MM.1S (cell line): ENCODE measurements around the gene GFRA1.

ENCODE experiments used
- DNase-seq: peaks from one replicate; pipeline ENCODE4 v3.0.0-alpha.2; 2015
- H2AFZ ChIP-seq: fragments of 300-600 bp; sonication (generic); 2 replicates; pipeline ENCODE4 v1.6.0; 2016; ENCODE audit warnings: antibody characterized with exemption, low read length
- H3F3A ChIP-seq: fragments of 300-600 bp; sonication (generic); 2 replicates; pipeline ENCODE4 v1.6.1; 2016; ENCODE audit warnings: mild to moderate bottlenecking, antibody characterized with exemption, low read length, moderate library complexity, mixed read lengths; ENCODE audit not compliant: insufficient read depth
- H3K27ac ChIP-seq: fragments of 300-600 bp; sonication (generic); 2 replicates; pipeline ENCODE4 v1.5.1; 2016; ENCODE audit warnings: mild to moderate bottlenecking, low read length
- H3K27me3 ChIP-seq: fragments of 300-600 bp; sonication (generic); replicated peaks from 2 replicates; pipeline ENCODE4 v1.6.0; 2016; ENCODE audit warnings: low read length; ENCODE audit not compliant: insufficient read depth
- H3K36me3 ChIP-seq: fragments of 300-600 bp; sonication (generic); replicated peaks from 2 replicates; pipeline ENCODE4 v1.6.1; 2016; ENCODE audit warnings: mild to moderate bottlenecking, low read length, mixed read lengths; ENCODE audit not compliant: insufficient read depth
- H3K4me1 ChIP-seq: fragments of 300-600 bp; sonication (generic); 2 replicates; pipeline ENCODE4 v1.6.1; 2016; ENCODE audit warnings: low read length, mixed read lengths
- H3K4me2 ChIP-seq: fragments of 300-600 bp; sonication (generic); 2 replicates; pipeline ENCODE4 v1.6.0; 2016; ENCODE audit warnings: low read depth, low read length
- H3K4me3 ChIP-seq: fragments of 300-600 bp; sonication (generic); 2 replicates; pipeline ENCODE4 v1.5.1; 2016; ENCODE audit warnings: low read length, mixed read lengths
- H3K79me2 ChIP-seq: fragments of 300-600 bp; sonication (generic); 2 replicates; pipeline ENCODE4 v1.6.1; 2016; ENCODE audit warnings: mixed run types, low read length, mixed read lengths
- H3K9ac ChIP-seq: fragments of 300-600 bp; sonication (generic); 2 replicates; pipeline ENCODE4 v1.6.1; 2016; ENCODE audit warnings: low read length, mixed read lengths
- H3K9me2 ChIP-seq: fragments of 300-600 bp; sonication (generic); replicated peaks from 2 replicates; pipeline ENCODE4 v1.6.1; 2016; ENCODE audit warnings: mild to moderate bottlenecking, low read length, mixed read lengths; ENCODE audit not compliant: insufficient read depth
- H3K9me3 ChIP-seq: fragments of 300-600 bp; sonication (generic); replicated peaks from 2 replicates; pipeline ENCODE4 v1.6.1; 2016; ENCODE audit warnings: mild to moderate bottlenecking, low read length, mixed read lengths; ENCODE audit not compliant: insufficient read depth
- H4K20me1 ChIP-seq: fragments of 300-600 bp; sonication (generic); 2 replicates; pipeline ENCODE4 v1.6.1; 2016; ENCODE audit warnings: mild to moderate bottlenecking, low read length, moderate library complexity, mixed read lengths; ENCODE audit not compliant: insufficient read depth
- CTCF ChIP-seq: fragments of 300-600 bp; sonication (generic); IDR thresholded peaks from 2 replicates; pipeline ENCODE4 v1.5.1; 2016; ENCODE audit warnings: antibody characterized with exemption, low read length, mixed read lengths
- EZH2 ChIP-seq: fragments of 300-600 bp; sonication (generic); optimal IDR thresholded peaks from 2 replicates; pipeline ENCODE3; 2017; ENCODE audit warnings: low read depth, mild to moderate bottlenecking, antibody characterized with exemption, low read length, mixed read lengths
- EZH2phosphoT487 ChIP-seq: fragments of 300-600 bp; sonication (generic); IDR thresholded peaks from 2 replicates; pipeline ENCODE4 v1.6.1; 2018; ENCODE audit warnings: antibody characterized with exemption, low read length

Gene GFRA1

GRCh38 chr10:116265686-116266085 is 7.3 kb downstream of the GFRA1 start:
- Histone ChIP-seq H3K27me3 (no peaks in the 10 kb centered on the region), H4K20me1 (no peaks in the 10 kb centered on the region), H3K4me3 (no peak overlapping the region)

GRCh38 chr10:116263870-116264655 is 8.9 kb downstream of the GFRA1 start:
- no peak overlapping the region for H3K27ac ChIP-seq

More at GRCh38 chr10:116265686-116266085, 7.3 kb downstream of the GFRA1 start:
- H3K9me3 ChIP-seq, result no peaks in the 10 kb centered on the region
- H3K27ac ChIP-seq, result no peak overlapping the region
- DNase-seq, result no peak
- H3K4me1 ChIP-seq, result no peaks in the 10 kb centered on the region
- H3K79me2 ChIP-seq, result no peaks in the 10 kb centered on the region
- H3K9me2 ChIP-seq, result no peaks in the 10 kb centered on the region
- H3K9ac ChIP-seq, result no peak overlapping the region
- TF ChIP-seq CTCF, result no peak
- TF ChIP-seq EZH2phosphoT487, result no peak
- no peak for TF ChIP-seq EZH2
- no peaks in the 10 kb centered on the region for H3K36me3 ChIP-seq
- H3K4me2 ChIP-seq, result no peak overlapping the region
- no peaks in the 10 kb centered on the region for H3F3A ChIP-seq
- no peak overlapping the region for H2AFZ ChIP-seq

GRCh38 chr10:116262678-116263077 is 10.3 kb downstream of the GFRA1 start:
- H2AFZ ChIP-seq, result no peak overlapping the region
- H3K27me3 ChIP-seq, result no peaks in the 10 kb centered on the region
- no peak overlapping the region for H3K4me2 ChIP-seq
- H3K36me3 ChIP-seq, result no peaks in the 10 kb centered on the region
- TF ChIP-seq EZH2 (no peak), CTCF (no peak), EZH2phosphoT487 (no peak)
- no peaks in the 10 kb centered on the region for H3K4me1 ChIP-seq
- DNase-seq, result no peak
- no peaks in the 10 kb centered on the region for H4K20me1 ChIP-seq
- no peaks in the 10 kb centered on the region for H3F3A ChIP-seq
- H3K9me3 ChIP-seq, result no peaks in the 10 kb centered on the region
- H3K9ac ChIP-seq, result no peak overlapping the region
- H3K9me2 ChIP-seq, result no peaks in the 10 kb centered on the region
- no peaks in the 10 kb centered on the region for H3K79me2 ChIP-seq
- no peak overlapping the region for H3K4me3 ChIP-seq
- no peak overlapping the region for H3K27ac ChIP-seq

More at GRCh38 chr10:116263870-116264655, 8.9 kb downstream of the GFRA1 start:
- Histone ChIP-seq H3K79me2 (no peaks in the 10 kb centered on the region), H2AFZ (no peak overlapping the region), H3K9me2 (no peaks in the 10 kb centered on the region), H3F3A (no peaks in the 10 kb centered on the region), H3K4me1 (no peaks in the 10 kb centered on the region), H3K27me3 (no peaks in the 10 kb centered on the region), H3K9ac (no peak overlapping the region), H3K36me3 (no peaks in the 10 kb centered on the region), H3K4me2 (no peak overlapping the region), H3K4me3 (no peak overlapping the region), H4K20me1 (no peaks in the 10 kb centered on the region), H3K9me3 (no peaks in the 10 kb centered on the region)
- no peak for DNase-seq
- no peak for TF ChIP-seq CTCF
- TF ChIP-seq EZH2, result no peak
- TF ChIP-seq EZH2phosphoT487, result no peak
